Ovary (tissue), 9 donors: ENCODE results near the gene SPAAR. TPM values are rescaled to one million over a fixed set of nuclear protein-coding genes. Genes with fewer than 3 reads are reported as not detected.

ENCODE experiments used
- DNase-seq, 5 donors: peaks; one replicate each; pipeline ENCODE4 v3.0.0-alpha.2; 2019 to 2020
- H3K27ac ChIP-seq, 2 donors: fragments of 200-600 bp; one replicate each; pipeline versions ENCODE4 v1.5.1 to v1.8.0; 2019 to 2022
- H3K27me3 ChIP-seq: fragments of 200-600 bp; one replicate; pipeline ENCODE4 v1.8.0; 2022
- H3K36me3 ChIP-seq: fragments of 200-600 bp; sonication (generic); one replicate; pipeline ENCODE4 v1.5.1; 2019
- H3K4me1 ChIP-seq: one replicate; pipeline ENCODE4 v1.8.1; 2013; ENCODE audit warnings: mild to moderate bottlenecking, moderate library complexity; ENCODE audit not compliant: insufficient read depth
- H3K4me3 ChIP-seq: fragments of 200-600 bp; sonication (generic); one replicate; pipeline ENCODE4 v1.5.1; 2017
- H3K9me3 ChIP-seq, 2 donors: fragments of 200-600 bp in 1 of 2; sonication (generic) in 1 of 2; one replicate each; pipeline versions ENCODE4 v1.5.1 to v1.8.1; 2013 to 2019; ENCODE audit warnings: mild to moderate bottlenecking in 1 of 2, moderate library complexity in 1 of 2
- CTCF ChIP-seq, 3 donors: fragments of 450-650 bp in 2 of 3; fragments of 200-600 bp in 1 of 3; IDR thresholded peaks; one replicate each; pipeline versions ENCODE4 v1.5.1 to v1.8.0; 2016 to 2022; ENCODE audit warnings: antibody characterized with exemption in 3 of 3, mild to moderate bottlenecking in 1 of 3
- EP300 ChIP-seq: sonication (generic); formaldehyde crosslinking; IDR thresholded peaks from one replicate; pipeline ENCODE4 v1.6.1; 2017; ENCODE audit warnings: antibody characterized with exemption
- POLR2A ChIP-seq: fragments of 450-650 bp; IDR thresholded peaks from one replicate; pipeline ENCODE4 v1.6.1; 2017; ENCODE audit warnings: antibody characterized with exemption, mild to moderate bottlenecking, moderate library complexity
- WGBS, 3 donors: extraction: QIAGEN DNeasy Blood & Tissue Kit in 1 of 3; methylation state at CpG; one replicate each; pipeline versions ENCODE4 v1.1.5 to v1.1.7; 2013 to 2017; 5-methylcytosine and 5-hydroxymethylcytosine counted together
- intact Hi-C, 4 donors: fragments of 100-400 bp; cut with DNase I; formaldehyde crosslinking; loops; one replicate each; pipeline versions ENCODE4 v1.11.0 to v1.15.1; 2022 to 2023
- polyA plus RNA-seq, 2 donors: library from polyadenylated mRNA; stranded (reverse); fragments of 200-250 nt in 1 of 2; fragments of 350-450 nt in 1 of 2; fragmentation: Illumina TruSeq in 1 of 2; extraction: RNeasy Lipid Tissue Mini Kit (QIAGEN cat#74804) in 1 of 2; gene quantifications; one replicate each; pipeline ENCODE4 v1.2.3, GENCODE V29; 2013 to 2014
- total RNA-seq, 7 donors: library from RNA; depleted of rRNA in 2 of 7; stranded (reverse); fragments of >200 nt in 2 of 7; fragmentation: NEBNext Ultra II Directional in 3 of 7; extraction: Animal tissue kit (Norgen Biotek cat#: 25700) in 3 of 7; gene quantifications; one replicate each; pipeline versions ENCODE4 v1.1.0 to v1.2.4, GENCODE V29; 2016 to 2023
- donor health status: DM: no; HTN: no; CAD: no; lungs with moderate emphysema.
- donor health status: DM: no; HTN: no; CAD: no.
- donor health status: Bipolar disorder and iron deficiency.
- donor health status: DM: yes; HTN: yes; CAD: no.
- donor health status: DM: no; HTN: no; CAD: no.
- donor health status: DM: yes; HTN: yes; CAD: no.

Gene SPAAR
- total and polyA plus RNA-seq, 9 donors = 0.33 to 5.4 (median 2.0) TPM

- Histone ChIP-seq H3K36me3 (no peaks in the 10 kb centered on the region), H3K9me3 (no peaks in the 10 kb centered on the region), H3K27me3 (no peaks in the 10 kb centered on the region), H3K4me3 (no peak overlapping the region), H3K27ac (no peak overlapping the region), H3K4me1 (no peaks in the 10 kb centered on the region)
- DNase-seq = no peak
- WGBS, 3 donors = 74 to 91% (median 77%) methylated on average over 8 of the region's 8 CpGs
- intact Hi-C loops = loop anchor here in 2 of 4 donors (5.0 to 10.0 kb wide), 2 partner anchors 32 to 145 kb away; partner anchors contain the start of genes HRCT1 (in 1 of the 2), NPR2 (in 1 of the 2) and SPAAR (in 1 of the 2)
- TF ChIP-seq EP300 (no peak), POLR2A (no peak), CTCF (IDR thresholded peaks at IDR 0.05) (no peak)
Observed at GRCh38 chr9:35939679-35940250, 30.5 kb downstream of the SPAAR start.

DNA sequence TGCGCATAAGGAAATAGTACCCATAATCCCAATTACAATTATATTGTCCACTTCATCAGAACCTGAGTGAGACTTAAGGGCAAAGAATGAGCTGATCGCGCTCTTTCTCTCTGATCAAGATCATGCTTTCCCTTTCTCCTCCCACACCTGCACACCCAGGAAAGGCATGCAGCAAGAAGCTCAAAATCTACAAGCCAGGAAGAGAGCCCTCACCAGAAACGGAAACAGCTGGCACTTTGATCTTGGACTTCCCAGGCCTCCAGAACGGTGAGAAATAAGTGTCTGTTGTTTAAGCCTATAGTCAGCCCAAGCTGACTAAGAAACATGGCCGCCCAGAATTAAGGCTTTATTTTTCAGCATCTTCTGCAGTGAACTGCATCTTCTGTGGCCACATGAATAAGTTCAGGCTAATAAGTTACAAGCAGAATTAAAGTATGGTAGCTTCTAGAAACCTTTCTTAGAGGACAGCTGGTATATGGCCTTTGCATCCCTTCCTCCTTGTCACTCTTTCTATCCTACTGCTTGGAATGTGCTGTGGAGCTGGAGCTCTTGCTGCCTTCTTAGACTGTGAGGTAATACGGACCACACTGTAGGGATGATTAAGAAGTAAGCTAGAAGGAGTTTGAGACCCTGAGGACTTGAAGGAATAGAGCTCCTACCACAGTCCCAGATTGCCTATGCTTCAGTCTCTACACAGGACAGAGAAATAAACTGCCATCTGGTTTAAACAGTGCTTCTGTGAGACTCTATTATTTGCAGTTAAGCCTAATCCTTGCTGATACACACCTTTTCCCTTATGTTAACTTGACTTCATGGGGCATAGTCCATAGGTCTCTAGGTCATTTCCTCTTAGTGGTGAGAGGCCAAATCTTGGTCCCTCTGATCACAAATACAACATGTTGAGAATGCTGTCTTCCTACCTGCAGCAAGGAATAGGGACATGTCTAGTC, 31.4 kb downstream of the SPAAR start:
- Histone ChIP-seq H3K27ac (no peak overlapping the region), H3K9me3 (no peaks in the 10 kb centered on the region), H3K36me3 (no peaks in the 10 kb centered on the region), H3K27me3 (no peaks in the 10 kb centered on the region), H3K4me3 (no peak overlapping the region), H3K4me1 (peaks cover 3% of the 10 kb centered on the region)
- no peak for DNase-seq
- WGBS, 3 donors = 77 to 85% (median 78%) methylated on average over 7 of the region's 7 CpGs
- TF ChIP-seq CTCF (IDR thresholded peaks at IDR 0.05) (no peak), EP300 (no peak), POLR2A (no peak)
- intact Hi-C loops = loop anchor here in 2 of 4 donors (5.0 to 10.0 kb wide), 2 partner anchors 33 to 146 kb away; partner anchors contain the start of genes HRCT1 (in 1 of the 2), NPR2 (in 1 of the 2) and SPAAR (in 1 of the 2)

- peaks cover 3% of the 10 kb centered on the region for H3K4me1 ChIP-seq
- no peaks in the 10 kb centered on the region for H3K9me3 ChIP-seq
- TF ChIP-seq POLR2A (no peak), CTCF (IDR thresholded peaks at IDR 0.05) (no peak), EP300 (no peak)
- DNase-seq = no peak
- no peak overlapping the region for H3K4me3 ChIP-seq
- whole genome bisulfite sequencing, 3 donors = 79 to 87% (median 80%) methylated on average over 5 of the region's 5 CpGs
- H3K27me3 ChIP-seq = no peaks in the 10 kb centered on the region
- no peak overlapping the region for H3K27ac ChIP-seq
- H3K36me3 ChIP-seq = no peaks in the 10 kb centered on the region
- intact Hi-C loops = loop anchor here in 2 of 4 donors (2.0 to 10.0 kb wide), 3 partner anchors 35 to 147 kb away; partner anchors contain the start of genes HRCT1 (in 2 of the 2), NPR2 (in 1 of the 2) and SPAAR (in 1 of the 2)
Observed at GRCh38 chr9:35942286-35942685, 33.0 kb downstream of the SPAAR start.

DNA sequence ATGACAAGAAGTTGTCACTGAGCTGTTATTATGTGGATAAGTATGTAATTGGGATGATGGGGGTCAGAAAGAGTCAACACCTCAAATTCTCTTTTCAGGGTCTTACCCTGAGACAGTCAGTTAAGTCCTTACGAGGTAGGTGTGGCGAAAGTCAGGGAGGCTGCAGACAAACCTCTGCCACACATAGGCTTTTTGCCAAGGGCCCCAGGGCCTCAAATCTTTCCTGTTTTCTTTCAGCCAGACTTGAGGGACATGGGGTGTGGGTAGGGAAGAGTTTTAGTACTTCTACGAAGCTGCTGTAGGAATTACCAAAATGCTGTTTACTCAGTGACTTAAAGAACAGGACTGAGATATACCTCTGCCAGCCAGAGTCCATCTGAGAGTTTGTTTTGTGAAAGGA, 34.9 kb downstream of the SPAAR start:
- Histone ChIP-seq H3K9me3 (no peaks in the 10 kb centered on the region), H3K4me1 (peaks cover 3% of the 10 kb centered on the region), H3K27me3 (no peaks in the 10 kb centered on the region), H3K27ac (no peak overlapping the region), H3K36me3 (no peaks in the 10 kb centered on the region), H3K4me3 (no peak overlapping the region)
- WGBS, 3 donors = 86 to 92% (median 91%) methylated on average over 3 of the region's 3 CpGs
- no peak for DNase-seq
- TF ChIP-seq EP300 (no peak), POLR2A (no peak), CTCF (IDR thresholded peaks at IDR 0.05) (no peak)
- intact Hi-C loops = loop anchor here in 2 of 4 donors (5.0 to 10.0 kb wide), 2 partner anchors 37 to 149 kb away; partner anchors contain the start of genes HRCT1 (in 1 of the 2), NPR2 (in 1 of the 2) and SPAAR (in 1 of the 2)
